Measurements from ENCODE around the gene DCUN1D4.

DCUN1D4 gene

DNA sequence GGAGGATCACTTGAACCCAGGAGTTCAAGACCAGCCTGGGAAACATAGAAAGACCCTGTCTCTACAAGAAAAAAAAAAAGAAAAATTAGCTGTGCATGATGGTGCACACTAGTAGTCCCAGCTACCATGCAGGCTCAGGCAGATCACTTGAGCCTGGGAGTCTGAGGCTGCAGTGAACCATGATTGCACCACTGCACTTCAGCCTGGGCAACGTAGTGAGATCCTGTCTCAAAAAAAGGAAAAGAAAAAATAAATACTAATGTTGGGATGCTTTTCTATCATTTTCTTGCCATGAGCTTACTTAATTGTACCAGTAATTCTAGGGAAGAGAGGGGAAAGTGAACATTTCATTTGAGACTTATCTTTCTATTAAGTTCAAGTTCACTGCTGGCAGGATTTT, 19.8 kb downstream of the DCUN1D4 start:
- no peak overlapping the region for H3K4me3 ChIP-seq (ENCODE audit: low read length)
- TF ChIP-seq, protein P1, sequence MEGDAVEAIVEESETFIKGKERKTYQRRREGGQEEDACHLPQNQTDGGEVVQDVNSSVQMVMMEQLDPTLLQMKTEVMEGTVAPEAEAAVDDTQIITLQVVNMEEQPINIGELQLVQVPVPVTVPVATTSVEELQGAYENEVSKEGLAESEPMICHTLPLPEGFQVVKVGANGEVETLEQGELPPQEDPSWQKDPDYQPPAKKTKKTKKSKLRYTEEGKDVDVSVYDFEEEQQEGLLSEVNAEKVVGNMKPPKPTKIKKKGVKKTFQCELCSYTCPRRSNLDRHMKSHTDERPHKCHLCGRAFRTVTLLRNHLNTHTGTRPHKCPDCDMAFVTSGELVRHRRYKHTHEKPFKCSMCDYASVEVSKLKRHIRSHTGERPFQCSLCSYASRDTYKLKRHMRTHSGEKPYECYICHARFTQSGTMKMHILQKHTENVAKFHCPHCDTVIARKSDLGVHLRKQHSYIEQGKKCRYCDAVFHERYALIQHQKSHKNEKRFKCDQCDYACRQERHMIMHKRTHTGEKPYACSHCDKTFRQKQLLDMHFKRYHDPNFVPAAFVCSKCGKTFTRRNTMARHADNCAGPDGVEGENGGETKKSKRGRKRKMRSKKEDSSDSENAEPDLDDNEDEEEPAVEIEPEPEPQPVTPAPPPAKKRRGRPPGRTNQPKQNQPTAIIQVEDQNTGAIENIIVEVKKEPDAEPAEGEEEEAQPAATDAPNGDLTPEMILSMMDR (conservative IDR thresholded peaks at IDR 0.05; ENCODE audit: low read depth, low read length) = no peak
- no peak for DNase-seq (ENCODE audit: low read depth)

DNA sequence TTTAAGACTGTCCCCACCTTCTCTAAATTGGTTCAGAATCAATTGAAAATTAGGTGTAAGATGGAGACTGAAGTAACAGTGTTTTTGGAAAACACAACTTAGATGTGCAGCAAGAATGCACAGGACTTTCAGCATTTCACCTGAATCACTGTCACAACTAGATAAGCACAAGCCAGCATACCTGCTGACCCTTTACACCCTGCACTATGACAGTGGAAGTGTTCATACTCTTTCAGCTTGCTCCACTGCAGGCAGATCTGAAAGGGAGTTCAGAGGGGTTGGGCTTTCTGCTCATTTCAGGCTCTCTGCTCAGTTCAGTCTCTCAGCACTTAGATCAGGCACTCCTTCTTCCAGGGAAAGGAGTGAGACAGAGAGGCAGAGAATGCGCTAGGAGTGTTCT, 22.8 kb downstream of the DCUN1D4 start:
- TF ChIP-seq, protein P1 (conservative IDR thresholded peaks at IDR 0.05; ENCODE audit: low read depth, low read length) = no peak

DNA sequence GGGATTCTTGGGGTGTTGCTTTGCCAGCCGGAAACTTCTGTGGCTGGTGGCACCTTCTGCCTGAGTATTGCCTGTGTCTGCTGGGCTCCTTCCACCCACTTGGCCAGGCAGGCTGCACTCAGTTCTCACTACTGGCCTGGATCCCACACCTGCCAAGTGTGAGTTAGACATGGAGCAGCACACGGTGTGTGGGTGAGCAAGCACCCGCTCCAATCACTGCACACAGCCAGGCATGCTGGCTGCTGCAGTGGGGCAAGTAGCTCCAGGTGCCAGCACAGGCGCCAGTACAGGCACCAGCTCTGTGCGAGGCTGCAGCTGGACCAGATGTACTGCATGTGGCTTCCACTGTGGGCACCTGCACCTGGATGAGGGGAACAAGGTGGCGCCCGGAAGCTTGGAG, 23.9 kb downstream of the DCUN1D4 start:
- no peak for DNase-seq (ENCODE audit: low read depth)
- no peak overlapping the region for H3K4me3 ChIP-seq (ENCODE audit: low read length)
- TF ChIP-seq, protein P1 (conservative IDR thresholded peaks at IDR 0.05; ENCODE audit: low read depth, low read length) = no peak

More for the DNA sequence above, 22.8 kb downstream of the DCUN1D4 start:
- DNase-seq (ENCODE audit: low read depth) = no peak
- H3K4me3 ChIP-seq (ENCODE audit: low read length) = no peak overlapping the region

DNA sequence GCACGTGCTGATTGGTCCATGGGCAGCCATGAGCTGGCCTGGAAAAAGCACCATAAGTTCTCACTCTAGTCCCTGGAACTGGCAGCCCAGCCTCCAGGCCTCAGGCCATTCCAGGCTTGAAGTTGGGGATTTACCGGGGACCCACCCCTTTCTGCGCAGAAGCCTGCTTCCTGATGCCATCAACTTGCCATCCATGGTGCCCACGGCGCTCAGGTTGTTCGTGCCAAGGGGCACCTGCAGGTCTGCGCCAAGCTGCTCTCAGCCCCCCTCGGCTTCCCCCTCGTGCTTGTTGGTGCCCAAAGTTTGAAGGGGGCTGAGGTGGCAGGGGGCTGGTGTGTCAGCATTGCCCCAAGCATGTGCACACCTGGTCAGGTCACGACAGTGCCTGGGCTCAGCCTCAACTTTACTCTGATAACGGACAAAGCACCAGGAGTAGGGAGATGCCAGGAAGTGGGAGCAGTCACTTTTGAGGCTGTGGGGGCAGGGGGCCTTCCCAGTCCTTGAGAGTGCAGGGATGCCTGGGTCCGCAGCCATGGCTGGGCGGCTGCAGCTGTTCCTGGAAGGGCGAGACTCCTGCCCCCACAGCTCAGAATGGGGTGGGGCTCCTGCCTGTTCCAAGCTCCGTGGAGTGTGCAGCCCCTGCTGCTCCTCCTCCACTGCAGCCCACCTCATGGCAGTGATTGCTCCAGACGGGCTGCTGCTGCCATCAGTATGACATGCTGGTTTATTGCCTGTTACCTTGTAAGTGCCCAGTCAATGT, 24.9 kb downstream of the DCUN1D4 start:
- TF ChIP-seq, protein P1 (conservative IDR thresholded peaks at IDR 0.05; ENCODE audit: low read depth, low read length) = no peak

DNA sequence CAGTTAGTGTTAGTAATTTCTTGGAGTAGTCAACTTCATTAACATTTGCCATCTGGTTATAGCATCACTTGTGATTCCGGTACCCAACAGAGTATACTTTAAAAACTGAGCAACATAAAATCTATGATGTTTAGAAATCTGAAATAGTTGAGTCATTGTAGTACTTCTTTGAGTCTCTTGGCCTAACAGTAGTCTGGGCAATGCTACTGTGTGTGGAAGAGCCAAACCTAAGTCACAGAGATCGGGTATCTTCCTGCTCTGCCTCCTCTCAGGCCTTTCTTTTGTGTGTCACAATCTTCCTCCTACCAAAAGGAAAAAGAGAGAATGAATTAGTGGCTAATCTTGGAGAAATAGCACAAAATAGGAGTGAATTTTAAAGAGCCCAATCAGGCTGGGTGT, 25.5 kb downstream of the DCUN1D4 start:
- TF ChIP-seq, protein P1 (conservative IDR thresholded peaks at IDR 0.05; ENCODE audit: low read depth, low read length) = no peak
- no peak for DNase-seq (ENCODE audit: low read depth)
- no peak overlapping the region for H3K4me3 ChIP-seq (ENCODE audit: low read length)

More for the DNA sequence above, 24.9 kb downstream of the DCUN1D4 start:
- no peak for DNase-seq (ENCODE audit: low read depth)
- no peak overlapping the region for H3K4me3 ChIP-seq (ENCODE audit: low read length)

DNA sequence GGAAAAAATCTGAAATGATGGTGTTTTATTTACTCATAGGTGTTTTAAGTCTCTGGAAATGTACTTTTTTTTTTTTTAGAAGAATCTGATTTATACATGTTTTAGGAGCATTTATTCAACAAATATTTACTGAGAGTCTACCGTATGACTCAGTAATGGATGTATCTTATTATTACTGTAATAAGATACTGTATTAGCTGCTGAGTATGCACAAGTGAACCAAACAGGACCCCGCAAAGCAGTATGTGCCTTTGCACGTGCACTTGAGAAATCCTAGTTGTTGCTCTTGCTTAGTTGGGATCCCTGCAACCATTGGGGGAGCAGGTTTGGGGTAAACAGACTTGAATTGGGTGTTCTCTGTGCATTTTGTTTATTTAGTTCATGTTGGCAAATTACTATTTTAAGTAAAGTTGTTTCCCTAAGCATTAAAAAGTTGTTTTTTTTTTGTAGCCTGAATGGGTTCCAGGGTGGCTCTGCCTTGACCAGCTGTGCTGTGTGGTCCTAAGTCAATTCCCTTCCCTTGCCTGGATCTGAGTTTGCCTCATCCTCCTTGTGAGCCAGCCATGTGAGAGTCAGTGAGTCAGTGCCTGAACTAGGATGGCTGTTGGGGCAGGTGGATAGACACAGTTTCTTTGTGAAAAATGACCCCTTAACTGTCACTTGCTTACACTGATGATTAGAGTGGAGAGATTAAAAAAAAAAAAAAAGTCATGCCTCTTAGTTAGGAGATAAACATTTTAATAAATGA, 27.7 kb downstream of the DCUN1D4 start:
- no peak for DNase-seq (ENCODE audit: low read depth)
- TF ChIP-seq, protein P1 (conservative IDR thresholded peaks at IDR 0.05; ENCODE audit: low read depth, low read length) = no peak
- no peak overlapping the region for H3K4me3 ChIP-seq (ENCODE audit: low read length)

All from retinal pigment epithelial cell (primary cell).